Adrenal gland (tissue), 5 donors: Measurements from ENCODE around the gene CCDC154.

Experiments
- CTCF ChIP-seq, 6 experiments: fragments of 450-650 bp in 4 of 6; fragments of 200-600 bp in 2 of 6; sonication (generic) in 1 of 6; IDR thresholded peaks; 1 replicate in 5 of 6; 2 replicates in 1 of 6; pipeline versions ENCODE4 v1.5.1 to v1.8.0; 2016 to 2021; ENCODE audit warnings: antibody characterized with exemption in 6 of 6, mild to moderate bottlenecking in 2 of 6, moderate library complexity in 1 of 6
- POLR2A ChIP-seq, 2 donors: fragments of 450-650 bp; IDR thresholded peaks; one replicate each; pipeline ENCODE4 v1.6.1; 2017; ENCODE audit warnings: antibody characterized with exemption in 2 of 2, mild to moderate bottlenecking in 2 of 2, moderate library complexity in 1 of 2
- donor health status: DM: no; HTN: no; CAD: no.

- TF ChIP-seq CTCF (IDR thresholded peaks at IDR 0.05) (no peak), POLR2A (IDR thresholded peaks at IDR 0.05) (peak in 1 of 2 donors; percentile 38)
Observed at GRCh38 chr16:1470481-1471251, 26.3 kb upstream of the CCDC154 start.
